ENCODE data around the gene ASL.

- TF ChIP-seq, protein P1, sequence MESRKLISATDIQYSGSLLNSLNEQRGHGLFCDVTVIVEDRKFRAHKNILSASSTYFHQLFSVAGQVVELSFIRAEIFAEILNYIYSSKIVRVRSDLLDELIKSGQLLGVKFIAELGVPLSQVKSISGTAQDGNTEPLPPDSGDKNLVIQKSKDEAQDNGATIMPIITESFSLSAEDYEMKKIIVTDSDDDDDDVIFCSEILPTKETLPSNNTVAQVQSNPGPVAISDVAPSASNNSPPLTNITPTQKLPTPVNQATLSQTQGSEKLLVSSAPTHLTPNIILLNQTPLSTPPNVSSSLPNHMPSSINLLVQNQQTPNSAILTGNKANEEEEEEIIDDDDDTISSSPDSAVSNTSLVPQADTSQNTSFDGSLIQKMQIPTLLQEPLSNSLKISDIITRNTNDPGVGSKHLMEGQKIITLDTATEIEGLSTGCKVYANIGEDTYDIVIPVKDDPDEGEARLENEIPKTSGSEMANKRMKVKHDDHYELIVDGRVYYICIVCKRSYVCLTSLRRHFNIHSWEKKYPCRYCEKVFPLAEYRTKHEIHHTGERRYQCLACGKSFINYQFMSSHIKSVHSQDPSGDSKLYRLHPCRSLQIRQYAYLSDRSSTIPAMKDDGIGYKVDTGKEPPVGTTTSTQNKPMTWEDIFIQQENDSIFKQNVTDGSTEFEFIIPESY (IDR thresholded peaks at IDR 0.05), result no peak
- no peak for TF ChIP-seq MAX (IDR thresholded peaks at IDR 0.05)
- TF ChIP-seq, protein P2, sequence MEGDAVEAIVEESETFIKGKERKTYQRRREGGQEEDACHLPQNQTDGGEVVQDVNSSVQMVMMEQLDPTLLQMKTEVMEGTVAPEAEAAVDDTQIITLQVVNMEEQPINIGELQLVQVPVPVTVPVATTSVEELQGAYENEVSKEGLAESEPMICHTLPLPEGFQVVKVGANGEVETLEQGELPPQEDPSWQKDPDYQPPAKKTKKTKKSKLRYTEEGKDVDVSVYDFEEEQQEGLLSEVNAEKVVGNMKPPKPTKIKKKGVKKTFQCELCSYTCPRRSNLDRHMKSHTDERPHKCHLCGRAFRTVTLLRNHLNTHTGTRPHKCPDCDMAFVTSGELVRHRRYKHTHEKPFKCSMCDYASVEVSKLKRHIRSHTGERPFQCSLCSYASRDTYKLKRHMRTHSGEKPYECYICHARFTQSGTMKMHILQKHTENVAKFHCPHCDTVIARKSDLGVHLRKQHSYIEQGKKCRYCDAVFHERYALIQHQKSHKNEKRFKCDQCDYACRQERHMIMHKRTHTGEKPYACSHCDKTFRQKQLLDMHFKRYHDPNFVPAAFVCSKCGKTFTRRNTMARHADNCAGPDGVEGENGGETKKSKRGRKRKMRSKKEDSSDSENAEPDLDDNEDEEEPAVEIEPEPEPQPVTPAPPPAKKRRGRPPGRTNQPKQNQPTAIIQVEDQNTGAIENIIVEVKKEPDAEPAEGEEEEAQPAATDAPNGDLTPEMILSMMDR (IDR thresholded peaks at IDR 0.05; ENCODE audit: low read depth, low read length, missing input control), result no peak
- no peak for TF ChIP-seq REST (IDR thresholded peaks at IDR 0.05)
- TF ChIP-seq SP1 (IDR thresholded peaks at IDR 0.05), result no peak
- no peak for TF ChIP-seq JUND (IDR thresholded peaks at IDR 0.05)
Observed at GRCh38 chr7:66095010-66095409, 19.4 kb downstream of the ASL start.
